HG03354 (cell line): Measurements from ENCODE around the gene FBXO36.
"Not testable (repeated sequence)": the region's sequence is repeated elsewhere in the genome, so short reads cannot be mapped to it uniquely, and the experiment has no call there.

Experiments used
- ATAC-seq: cut with Tn5 transposase; IDR thresholded peaks from one replicate; pipeline ENCODE4 v1.9.1; 2021; ENCODE audit warnings: mild to moderate bottlenecking; ENCODE audit not compliant: unreplicated experiment, poor library complexity, severe bottlenecking

FBXO36 gene

GRCh38 chr2:229910147-229910831, 12.0 kb upstream of the FBXO36 start:
- ATAC-seq, result peak; percentile 13

GRCh38 chr2:229910832-229911412, 11.4 kb upstream of the FBXO36 start:
- ATAC-seq, result peak; percentile 69

DNA sequence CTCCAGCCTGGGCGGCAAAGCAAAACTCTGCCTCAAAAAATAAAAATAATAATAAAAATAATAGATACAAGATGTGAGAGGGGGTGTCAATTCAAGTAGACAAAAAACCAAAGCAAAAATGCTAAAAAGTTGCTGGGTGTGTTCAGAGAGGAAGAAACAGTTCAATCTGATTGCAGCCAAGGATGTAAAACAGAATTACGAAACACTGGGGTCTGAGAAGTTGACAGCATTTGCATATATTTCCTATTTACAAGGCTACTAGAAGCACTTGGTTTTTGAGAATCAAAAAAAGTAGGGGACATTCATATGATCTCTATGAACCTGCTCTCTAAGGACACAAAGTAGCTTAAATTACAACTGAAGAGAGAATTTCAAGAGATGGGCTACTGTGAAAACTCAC, 8.1 kb upstream of the FBXO36 start:
- ATAC-seq, result no peak

DNA sequence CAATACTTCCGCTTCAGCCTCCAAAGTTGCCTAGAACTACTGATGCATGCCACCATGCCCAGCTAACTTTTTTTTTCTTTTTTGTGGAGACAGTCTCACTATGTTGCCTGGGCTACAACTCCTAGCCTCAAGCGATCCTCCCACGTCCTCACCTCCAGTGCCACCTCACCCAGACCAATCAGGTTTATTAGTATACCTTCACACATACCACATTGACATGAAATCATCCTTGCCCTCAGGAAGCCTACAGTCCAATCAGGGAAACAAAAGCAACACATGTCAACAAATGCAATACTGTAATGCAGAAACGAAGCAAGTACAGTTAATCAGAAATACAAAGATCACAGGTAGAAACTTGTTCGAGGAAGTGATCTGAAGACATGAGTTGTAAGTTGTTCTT, 4.5 kb upstream of the FBXO36 start:
- no peak for ATAC-seq

- no peak for ATAC-seq
Measured at GRCh38 chr2:229920011-229920641, 2.2 kb upstream of the FBXO36 start.

- peak; percentile 24 for ATAC-seq
Measured at GRCh38 chr2:229921101-229921891, 1.0 kb upstream of the FBXO36 start.

GRCh38 chr2:229921892-229922448, 333 bp upstream of the FBXO36 start, which contains the start of gene TRIP12:
TSS of gene TRIP12 (minus strand) at chr2:229922009. CDS start at chr2:229880079, 41,930 bp downstream.
- ATAC-seq, result peak; percentile 75

DNA sequence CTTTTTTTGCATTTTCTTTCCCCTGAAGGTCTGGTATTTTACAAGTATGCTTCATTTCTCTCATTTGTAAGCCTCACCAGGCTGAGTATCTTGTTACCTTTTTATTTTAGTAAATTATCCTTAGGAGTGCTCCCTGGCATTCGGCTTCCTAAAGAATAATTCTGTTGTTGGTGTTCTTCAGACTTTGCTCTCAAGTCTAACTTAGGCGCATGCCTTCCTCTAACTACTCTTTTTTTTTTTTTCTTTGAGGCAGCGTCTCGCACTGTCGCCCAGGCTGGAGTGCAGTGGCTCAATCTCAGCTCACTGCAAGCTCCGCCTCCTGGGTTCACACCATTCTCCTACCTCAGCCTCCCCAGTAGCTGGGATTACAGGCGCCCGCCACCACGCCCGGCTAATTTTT, 2.2 kb downstream of the FBXO36 start:
- not testable (repeated sequence) for ATAC-seq

GRCh38 chr2:229925201-229925600, 2.9 kb downstream of the FBXO36 start:
- no peak for ATAC-seq

DNA sequence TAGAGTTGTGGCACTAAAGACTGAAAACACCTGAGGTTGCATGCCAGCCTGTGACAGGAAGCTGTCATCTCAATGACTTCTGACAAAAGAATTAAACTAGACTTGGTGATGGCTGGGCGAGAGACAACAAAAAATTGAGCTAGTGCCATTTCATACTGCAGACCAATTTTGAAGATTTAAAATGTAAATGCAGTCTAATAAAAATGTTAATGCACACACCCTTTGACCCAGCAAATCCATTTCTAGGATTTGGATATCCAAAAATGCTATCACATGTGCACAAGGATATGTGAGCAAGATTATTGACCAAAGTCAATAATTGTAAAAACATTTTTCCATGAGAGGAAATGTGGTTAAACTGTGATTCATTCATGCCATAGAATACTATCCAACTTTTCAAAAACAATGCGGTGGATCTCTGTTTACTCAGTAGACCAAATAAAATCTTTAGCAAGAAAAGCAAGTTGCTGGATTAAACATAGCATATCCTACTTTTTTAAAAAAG, 5.6 kb downstream of the FBXO36 start:
- no peak for ATAC-seq

- no peak for ATAC-seq
Measured at GRCh38 chr2:229930656-229931055, 8.4 kb downstream of the FBXO36 start.

- no peak for ATAC-seq
Measured at GRCh38 chr2:229931241-229931640, 8.9 kb downstream of the FBXO36 start.

- no peak for ATAC-seq
Measured at GRCh38 chr2:229937537-229937936, 15.2 kb downstream of the FBXO36 start.

DNA sequence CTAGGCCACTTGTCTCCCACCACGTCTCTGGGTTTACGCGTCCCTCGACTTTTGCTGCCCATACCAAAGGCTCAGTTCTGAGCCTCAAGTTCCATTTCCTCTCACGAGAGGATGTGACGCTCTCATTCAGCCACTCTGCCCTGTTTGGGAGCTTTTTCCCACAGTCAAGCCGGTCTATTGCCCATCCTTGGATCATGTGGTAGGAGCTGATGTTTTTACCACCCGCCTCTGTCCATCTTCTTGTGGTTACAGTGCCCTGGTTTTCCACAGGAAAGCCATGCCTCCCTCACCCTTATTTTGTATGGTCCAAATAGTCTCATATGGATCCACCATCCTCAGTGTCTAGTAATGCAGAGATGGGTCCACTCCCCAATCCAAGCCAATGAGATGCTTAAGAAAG, 20.4 kb downstream of the FBXO36 start:
- ATAC-seq, result no peak

- ATAC-seq, result no peak
Measured at GRCh38 chr2:229943171-229943570, 20.9 kb downstream of the FBXO36 start.

DNA sequence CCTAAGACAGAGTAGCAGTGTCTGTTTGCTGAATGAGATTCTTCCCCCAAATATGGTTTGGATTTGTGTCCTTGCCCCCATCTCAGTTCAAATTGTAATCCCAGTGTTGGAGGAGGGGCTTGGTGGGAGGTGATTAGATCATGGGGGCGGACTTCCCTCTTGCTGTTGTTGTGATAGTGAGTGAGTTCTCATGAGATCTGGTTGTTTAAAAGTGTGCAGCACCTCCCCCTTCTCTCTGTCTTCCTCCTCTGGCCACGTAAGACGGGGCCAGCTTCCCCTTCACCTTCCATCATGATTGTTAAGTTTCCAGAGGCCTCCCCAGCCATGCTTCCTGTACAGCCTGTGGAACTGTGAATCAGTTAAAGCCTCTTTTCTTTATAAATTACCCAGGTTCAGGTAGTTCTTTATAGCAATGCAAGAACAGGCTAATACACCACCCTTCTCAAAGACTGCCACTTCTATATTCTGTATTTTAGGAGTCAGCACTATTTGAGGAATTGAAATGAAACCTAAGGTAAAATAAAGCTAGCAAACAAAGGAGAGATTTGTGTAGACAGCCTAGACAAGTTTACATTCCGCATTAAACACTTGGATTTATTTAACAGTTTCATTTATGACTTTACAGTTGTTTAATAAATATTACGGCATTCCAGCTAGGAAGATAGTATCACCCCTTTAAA, 21.6 kb downstream of the FBXO36 start:
- no peak for ATAC-seq

DNA sequence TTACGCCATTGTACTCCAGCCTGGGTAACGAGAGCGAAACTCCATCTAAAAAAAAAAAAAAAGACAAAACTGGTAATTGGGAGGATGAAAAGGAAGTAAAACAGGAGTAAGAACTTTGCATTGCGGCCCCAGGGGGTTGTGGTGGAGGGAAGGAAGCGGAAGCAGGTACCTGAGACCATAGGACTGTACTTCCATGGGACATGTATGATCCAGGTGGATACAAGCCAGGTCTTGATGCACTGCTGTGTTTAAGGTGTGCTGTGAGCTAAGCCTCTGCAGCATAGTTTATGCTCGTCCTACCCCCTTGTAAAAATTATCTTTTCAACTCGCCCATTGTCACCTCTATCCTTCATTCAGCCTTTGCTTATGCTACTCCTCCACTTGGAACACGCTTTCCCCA, 23.7 kb downstream of the FBXO36 start:
- ATAC-seq, result no peak

- ATAC-seq, result peak; percentile 46
Measured at GRCh38 chr2:229947544-229947943, 25.2 kb downstream of the FBXO36 start.

DNA sequence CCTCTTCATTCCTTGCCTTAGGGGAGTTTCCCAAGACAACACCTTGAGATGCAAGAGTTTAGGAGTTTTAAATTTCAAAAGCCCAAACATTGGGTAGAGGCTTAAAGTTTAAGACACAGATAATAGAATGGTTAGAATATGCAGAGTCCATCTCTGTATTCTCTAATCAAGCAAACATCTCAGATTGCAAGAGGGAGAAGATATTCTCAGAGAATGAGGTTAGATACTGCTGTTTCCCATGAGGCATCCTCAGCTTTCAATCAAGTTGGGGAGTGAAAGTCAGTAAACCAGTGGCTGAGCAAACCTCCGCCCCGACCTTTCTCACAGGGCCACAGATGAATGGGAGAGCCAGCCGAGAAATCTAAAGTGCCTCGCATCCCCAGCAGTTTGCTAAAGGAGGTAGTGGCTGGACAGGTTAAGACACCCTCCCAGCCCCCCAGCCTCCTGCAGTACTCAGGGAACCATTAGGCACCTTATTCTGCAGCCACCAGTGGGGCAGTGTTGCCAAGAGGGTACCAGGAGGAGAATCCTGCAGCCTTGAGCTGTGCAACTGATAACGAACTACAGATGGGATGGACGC, 30.0 kb downstream of the FBXO36 start:
- ATAC-seq, result no peak
